GM06990 (cell line): ENCODE data around the gene VWA8.
A peak's percentile ranks its signal among the peaks of the same experiment; 100 is the strongest.

Source experiments
- DNase-seq: peaks from one replicate; pipeline ENCODE4 v3.0.0-alpha.2; 2011; ENCODE audit not compliant: insufficient read length; ENCODE audit errors: extremely low read depth
- H3K27me3 ChIP-seq: replicated peaks from 2 replicates; pipeline ENCODE4 v1.6.0; 2011; ENCODE audit warnings: low read length; ENCODE audit not compliant: control insufficient read depth, insufficient read depth
- H3K36me3 ChIP-seq: 2 replicates; pipeline ENCODE4 v1.5.1; 2011; ENCODE audit warnings: low read length; ENCODE audit not compliant: control insufficient read depth, insufficient read depth
- H3K4me3 ChIP-seq: replicated peaks from 2 replicates; pipeline ENCODE4 v1.5.1; 2011; ENCODE audit warnings: low read depth, mild to moderate bottlenecking, control low read depth, low read length
- CTCF ChIP-seq: IDR thresholded peaks from 2 replicates; pipeline ENCODE4 v1.5.1; 2011; ENCODE audit warnings: low read length, control low read depth, mild to moderate bottlenecking, inconsistent platforms; ENCODE audit not compliant: insufficient read depth, poor library complexity, severe bottlenecking

Gene VWA8

GRCh38 chr13:41658057-41658661 is 302.8 kb downstream of the VWA8 start:
- no peak for TF ChIP-seq CTCF
- no peaks in the 10 kb centered on the region for H3K27me3 ChIP-seq

GRCh38 chr13:41655997-41656396 is 304.9 kb downstream of the VWA8 start:
- TF ChIP-seq CTCF, result no peak
- Histone ChIP-seq H3K4me3 (no peak overlapping the region), H3K27me3 (no peaks in the 10 kb centered on the region), H3K36me3 (no peaks in the 10 kb centered on the region)
- no peak for DNase-seq

More at GRCh38 chr13:41658057-41658661, 302.8 kb downstream of the VWA8 start:
- Histone ChIP-seq H3K36me3 (no peaks in the 10 kb centered on the region; the same call in 1 of the 2 replicates), H3K4me3 (no peak overlapping the region)
- no peak for DNase-seq

- Histone ChIP-seq H3K36me3 (no peaks in the 10 kb centered on the region), H3K4me3 (no peak overlapping the region), H3K27me3 (no peaks in the 10 kb centered on the region)
- no peak for TF ChIP-seq CTCF
- no peak for DNase-seq
These were observed 306.1 kb downstream of the VWA8 start for GRCh38 chr13:41654796-41655195.

DNA sequence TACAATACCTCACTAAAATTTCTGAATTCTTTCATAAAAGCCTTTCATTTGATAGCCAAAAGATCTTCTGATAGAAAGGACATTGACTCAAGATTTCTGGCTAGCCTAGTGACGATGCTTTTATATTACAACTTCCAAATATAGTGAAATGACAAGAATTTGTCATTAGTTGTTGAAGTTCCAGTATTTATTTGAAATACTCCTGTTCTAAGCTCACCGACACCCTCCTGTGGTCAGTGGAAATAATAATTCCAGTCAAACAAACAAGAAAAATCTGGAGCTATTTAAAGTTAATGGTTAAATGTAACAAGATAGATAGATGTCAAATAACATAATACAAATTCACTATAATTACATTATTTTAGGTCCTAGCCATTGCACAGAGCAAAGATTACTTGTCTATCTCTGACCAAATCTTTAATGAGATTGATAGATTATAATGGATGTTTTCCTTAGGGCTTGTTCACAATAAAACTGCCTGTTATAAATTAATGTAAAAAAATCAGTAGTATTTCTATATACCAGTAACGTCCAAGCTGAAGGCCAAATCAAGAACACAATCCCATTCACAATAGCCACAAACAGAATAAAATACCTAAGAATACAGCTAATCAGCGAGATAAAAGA is 308.1 kb downstream of the VWA8 start:
- Histone ChIP-seq H3K36me3 (no peaks in the 10 kb centered on the region), H3K27me3 (no peaks in the 10 kb centered on the region), H3K4me3 (no peak overlapping the region)
- DNase-seq, result peak; percentile 5
- TF ChIP-seq CTCF, result peak; percentile 46

DNA sequence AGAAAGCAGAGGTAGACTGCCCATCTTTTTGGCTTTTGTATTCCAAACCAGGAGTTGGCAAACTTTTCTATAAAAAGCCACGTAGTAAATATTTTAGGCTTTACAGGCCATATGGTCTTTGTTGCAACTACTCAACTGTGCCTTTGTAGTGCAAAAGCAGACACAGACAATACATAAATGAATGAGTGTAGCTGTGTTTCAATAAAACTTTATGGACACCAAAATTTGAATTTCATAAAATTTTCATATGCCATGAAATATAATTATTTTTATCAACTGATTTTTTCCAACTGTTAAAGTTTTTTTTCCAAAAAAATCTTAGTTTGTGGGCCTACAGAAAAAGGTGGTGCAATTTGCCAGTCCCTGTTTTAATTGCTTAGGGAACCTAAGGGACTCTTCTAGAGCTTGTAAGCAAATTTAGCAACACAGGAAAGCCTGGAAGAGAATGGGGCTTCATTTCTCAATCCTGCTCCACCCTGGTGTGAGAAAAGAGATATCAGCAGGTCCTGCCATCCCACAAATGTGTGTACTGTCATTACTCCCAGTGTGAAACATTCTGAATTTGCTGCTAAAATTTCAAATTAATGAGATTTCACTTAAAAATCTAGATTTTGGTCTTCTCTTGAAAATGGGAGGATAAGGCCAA is 309.4 kb downstream of the VWA8 start:
- no peak for DNase-seq
- no peaks in the 10 kb centered on the region for H3K36me3 ChIP-seq
- no peak for TF ChIP-seq CTCF
- no peaks in the 10 kb centered on the region for H3K27me3 ChIP-seq
- no peak overlapping the region for H3K4me3 ChIP-seq
